Liver (tissue), 3 donors: ENCODE measurements around the gene HLCS.

Source experiments
- CTCF ChIP-seq: fragments of 150-350 bp; IDR thresholded peaks from 2 replicates; pipeline ENCODE4 v1.5.1; 2017; ENCODE audit warnings: improper control_type of control experiment, low read depth, low read length; ENCODE audit not compliant: missing input control
- GABPA ChIP-seq, 2 donors: IDR thresholded peaks in 1 of 2; conservative IDR thresholded peaks in 1 of 2; 2 replicates each; pipeline ENCODE4 v1.6.1; 2016; ENCODE audit warnings: antibody characterized with exemption in 2 of 2, mild to moderate bottlenecking in 1 of 2, moderate library complexity in 1 of 2
- REST ChIP-seq: IDR thresholded peaks from 2 replicates; pipeline ENCODE4 v1.6.1; 2016; ENCODE audit warnings: antibody characterized with exemption, mild to moderate bottlenecking
- SP1 ChIP-seq: IDR thresholded peaks from 2 replicates; pipeline ENCODE4 v1.6.1; 2018; ENCODE audit warnings: antibody characterized with exemption, mild to moderate bottlenecking
- YY1 ChIP-seq: IDR thresholded peaks from 2 replicates; pipeline ENCODE4 v1.6.1; 2016; ENCODE audit warnings: antibody characterized with exemption, mild to moderate bottlenecking
- donor health status: healthy.
- donor health status: healthy.

- TF ChIP-seq YY1 (no peak), CTCF (no peak), GABPA (IDR thresholded peaks at IDR 0.05 in 1 of 2, conservative IDR thresholded peaks at IDR 0.05 in 1 of 2) (no peak), SP1 (no peak), REST (no peak)
Measured at GRCh38 chr21:36962098-36962780, 4.2 kb downstream of the HLCS start.
